ENCODE measurements around the gene PCSK2.

The PCSK2 gene

DNA sequence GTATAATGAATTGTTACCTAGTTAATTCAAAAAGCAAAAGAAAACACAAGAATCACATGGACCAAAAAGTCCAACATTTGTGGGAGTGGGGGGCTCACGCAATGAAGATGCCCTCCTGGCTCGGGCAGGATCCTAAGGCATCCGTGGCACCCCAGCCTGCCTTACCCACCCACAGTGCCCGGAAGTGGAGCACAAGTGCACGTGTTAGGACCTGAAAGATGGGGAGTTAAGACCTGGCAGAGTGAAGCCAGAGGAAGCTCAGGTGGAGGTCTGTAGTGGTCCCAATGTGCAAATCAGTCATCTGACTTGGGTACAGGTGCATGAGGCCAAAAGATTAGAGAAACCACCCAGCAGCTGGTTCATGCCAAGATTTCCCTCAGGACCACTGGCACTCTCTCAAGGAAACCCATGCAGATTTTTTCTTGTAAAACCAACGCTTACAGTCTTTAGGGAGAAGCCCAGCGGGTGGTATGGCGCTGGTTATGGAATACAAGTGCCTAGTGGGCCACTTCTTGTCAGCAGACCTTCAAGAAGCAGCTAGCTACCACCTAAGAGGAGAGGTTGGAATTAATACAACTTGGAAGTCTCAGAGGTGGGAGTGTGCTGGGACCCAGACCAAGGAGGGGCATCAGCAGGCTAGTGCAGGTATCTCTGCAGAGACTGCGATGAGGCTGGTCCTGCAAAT lies 262.2 kb downstream of the PCSK2 start:
- DNase-seq (ENCODE audit: low spot score): no peak
- TF ChIP-seq, protein P1, sequence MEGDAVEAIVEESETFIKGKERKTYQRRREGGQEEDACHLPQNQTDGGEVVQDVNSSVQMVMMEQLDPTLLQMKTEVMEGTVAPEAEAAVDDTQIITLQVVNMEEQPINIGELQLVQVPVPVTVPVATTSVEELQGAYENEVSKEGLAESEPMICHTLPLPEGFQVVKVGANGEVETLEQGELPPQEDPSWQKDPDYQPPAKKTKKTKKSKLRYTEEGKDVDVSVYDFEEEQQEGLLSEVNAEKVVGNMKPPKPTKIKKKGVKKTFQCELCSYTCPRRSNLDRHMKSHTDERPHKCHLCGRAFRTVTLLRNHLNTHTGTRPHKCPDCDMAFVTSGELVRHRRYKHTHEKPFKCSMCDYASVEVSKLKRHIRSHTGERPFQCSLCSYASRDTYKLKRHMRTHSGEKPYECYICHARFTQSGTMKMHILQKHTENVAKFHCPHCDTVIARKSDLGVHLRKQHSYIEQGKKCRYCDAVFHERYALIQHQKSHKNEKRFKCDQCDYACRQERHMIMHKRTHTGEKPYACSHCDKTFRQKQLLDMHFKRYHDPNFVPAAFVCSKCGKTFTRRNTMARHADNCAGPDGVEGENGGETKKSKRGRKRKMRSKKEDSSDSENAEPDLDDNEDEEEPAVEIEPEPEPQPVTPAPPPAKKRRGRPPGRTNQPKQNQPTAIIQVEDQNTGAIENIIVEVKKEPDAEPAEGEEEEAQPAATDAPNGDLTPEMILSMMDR (IDR thresholded peaks at IDR 0.05; ENCODE audit: extremely low read depth, missing control alignments): no peak

GRCh38 chr20:17490501-17490900 lies 263.7 kb downstream of the PCSK2 start:
- DNase-seq (ENCODE audit: low spot score): no peak
- TF ChIP-seq, protein P1 (IDR thresholded peaks at IDR 0.05; ENCODE audit: extremely low read depth, missing control alignments): no peak

DNA sequence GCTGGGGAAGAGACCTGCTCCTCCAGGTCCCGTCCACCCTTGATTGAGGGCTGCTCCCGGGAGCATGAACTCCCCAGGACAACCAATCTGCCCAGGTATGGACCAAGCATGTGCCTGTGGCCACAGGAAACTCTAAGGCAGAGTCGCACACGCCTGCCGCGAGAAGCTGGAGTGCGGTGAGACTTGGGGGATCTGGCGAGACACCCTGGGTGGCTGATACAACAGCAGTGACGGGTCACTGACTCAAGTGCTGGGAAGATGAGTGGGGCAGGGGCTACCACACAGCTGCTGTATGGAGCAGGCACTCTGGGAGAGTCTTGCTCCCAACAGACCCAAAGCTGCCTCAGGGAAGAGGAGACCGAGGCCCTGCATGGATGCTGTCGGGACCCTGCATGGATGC lies 264.2 kb downstream of the PCSK2 start:
- no peak for DNase-seq (ENCODE audit: low spot score)
- TF ChIP-seq, protein P1 (IDR thresholded peaks at IDR 0.05; ENCODE audit: extremely low read depth, missing control alignments): no peak

- TF ChIP-seq, protein P1 (IDR thresholded peaks at IDR 0.05; ENCODE audit: extremely low read depth, missing control alignments): no peak
- DNase-seq (ENCODE audit: low spot score): no peak
Measured at GRCh38 chr20:17491488-17491887, 264.6 kb downstream of the PCSK2 start.

- TF ChIP-seq, protein P1 (IDR thresholded peaks at IDR 0.05; ENCODE audit: extremely low read depth, missing control alignments): no peak
- DNase-seq (ENCODE audit: low spot score): no peak
Measured at GRCh38 chr20:17493173-17493572, 266.3 kb downstream of the PCSK2 start.

GRCh38 chr20:17494201-17494600 lies 267.4 kb downstream of the PCSK2 start:
- TF ChIP-seq, protein P1 (IDR thresholded peaks at IDR 0.05; ENCODE audit: extremely low read depth, missing control alignments): no peak
- DNase-seq (ENCODE audit: low spot score): no peak

DNA sequence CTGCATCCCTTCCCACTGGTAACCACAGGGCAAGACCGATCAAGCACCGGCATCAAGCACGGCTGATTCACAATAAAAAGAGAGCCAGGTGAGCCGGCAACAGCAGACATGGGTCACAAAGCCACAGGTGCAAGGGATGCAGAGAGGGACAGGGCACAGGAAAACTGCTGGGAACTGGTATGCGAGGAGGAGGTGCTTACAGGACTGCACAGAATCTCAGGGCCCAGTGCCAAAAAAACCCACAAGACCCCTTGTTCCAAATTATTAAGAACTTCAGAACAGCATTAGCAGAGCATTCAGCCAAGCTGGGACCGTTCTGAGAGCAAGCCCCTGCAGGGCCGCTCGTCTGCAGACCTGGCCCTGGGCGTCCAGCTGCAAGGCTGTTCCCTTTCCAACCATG lies 269.0 kb downstream of the PCSK2 start:
- no peak for DNase-seq (ENCODE audit: low spot score)
- TF ChIP-seq, protein P1 (IDR thresholded peaks at IDR 0.05; ENCODE audit: extremely low read depth, missing control alignments): no peak

Measured in GM20000 (cell line).